ENCODE results near the gene BAZ2B. TPM values are rescaled to one million over a fixed set of nuclear protein-coding genes. Genes with fewer than 3 reads are reported as not detected.

Gene BAZ2B
- total RNA-seq, 1 donor from 2014 or later = 32.4 TPM

GRCh38 chr2:159609811-159610549 lies 6.4 kb downstream of the BAZ2B start:
- DNase-seq = no peak
- H3K27me3 ChIP-seq (ENCODE audit: low read depth) = no peaks in the 10 kb centered on the region
- H3K4me3 ChIP-seq = peak overlapping the region; percentile 44
- intact Hi-C loops (cut with micrococcal nuclease) = no loop called here
- TF ChIP-seq CTCF (IDR thresholded peaks at IDR 0.05; ENCODE audit: borderline replicate concordance) = no peak
- H3K27ac ChIP-seq (replicated peaks) = peak overlapping the region; percentile 98
- H3K9me3 ChIP-seq (replicated peaks) = no peaks in the 10 kb centered on the region
- peaks cover 84% of the 10 kb centered on the region for H3K4me1 ChIP-seq
- H3K36me3 ChIP-seq = no peaks in the 10 kb centered on the region

- TF ChIP-seq CTCF (IDR thresholded peaks at IDR 0.05; ENCODE audit: borderline replicate concordance) = no peak
- DNase-seq = no peak
- H3K36me3 ChIP-seq = no peaks in the 10 kb centered on the region
- peaks cover 95% of the 10 kb centered on the region for H3K4me1 ChIP-seq
- intact Hi-C loops (cut with micrococcal nuclease) = no loop called here
- H3K9me3 ChIP-seq (replicated peaks) = no peaks in the 10 kb centered on the region
- peak overlapping the region; percentile 44 for H3K4me3 ChIP-seq
- H3K27ac ChIP-seq (replicated peaks) = peak overlapping the region; percentile 98
- H3K27me3 ChIP-seq (ENCODE audit: low read depth) = no peaks in the 10 kb centered on the region
Measured at GRCh38 chr2:159608723-159609308, 7.5 kb downstream of the BAZ2B start.

GRCh38 chr2:159608108-159608507 lies 8.2 kb downstream of the BAZ2B start:
- intact Hi-C loops (cut with micrococcal nuclease) = no loop called here
- Histone ChIP-seq H3K9me3 (replicated peaks) (no peaks in the 10 kb centered on the region), H3K27me3 (ENCODE audit: low read depth) (no peaks in the 10 kb centered on the region), H3K4me1 (peaks cover 97% of the 10 kb centered on the region), H3K4me3 (no peak overlapping the region), H3K27ac (replicated peaks) (peak overlapping the region; percentile 98), H3K36me3 (no peaks in the 10 kb centered on the region)
- no peak for DNase-seq
- no peak for TF ChIP-seq CTCF (IDR thresholded peaks at IDR 0.05; ENCODE audit: borderline replicate concordance)

GRCh38 chr2:159606287-159606686 lies 10.1 kb downstream of the BAZ2B start:
- no peak for TF ChIP-seq CTCF (IDR thresholded peaks at IDR 0.05; ENCODE audit: borderline replicate concordance)
- Histone ChIP-seq H3K4me3 (peak overlapping the region; percentile 30), H3K27ac (replicated peaks) (peak overlapping the region; percentile 98), H3K27me3 (ENCODE audit: low read depth) (no peaks in the 10 kb centered on the region), H3K36me3 (no peaks in the 10 kb centered on the region), H3K9me3 (replicated peaks) (no peaks in the 10 kb centered on the region), H3K4me1 (peaks cover 79% of the 10 kb centered on the region)
- intact Hi-C loops (cut with micrococcal nuclease) = no loop called here
- DNase-seq = no peak

GRCh38 chr2:159605441-159606178 lies 10.7 kb downstream of the BAZ2B start:
- no peak for DNase-seq
- H3K4me3 ChIP-seq = peak overlapping the region; percentile 30
- TF ChIP-seq CTCF (IDR thresholded peaks at IDR 0.05; ENCODE audit: borderline replicate concordance) = no peak
- intact Hi-C loops (cut with micrococcal nuclease) = no loop called here
- no peaks in the 10 kb centered on the region for H3K36me3 ChIP-seq
- peaks cover 72% of the 10 kb centered on the region for H3K4me1 ChIP-seq
- H3K9me3 ChIP-seq (replicated peaks) = no peaks in the 10 kb centered on the region
- no peaks in the 10 kb centered on the region for H3K27me3 ChIP-seq (ENCODE audit: low read depth)
- H3K27ac ChIP-seq (replicated peaks) = peak overlapping the region; percentile 98

Measured in left ventricle myocardium inferior (tissue), 1 donor.